HCT116 (cell line): Measurements from ENCODE around the gene FHIT. TPM values are rescaled to one million over a fixed set of nuclear protein-coding genes. Genes with fewer than 3 reads are reported as not detected.

Experiments used
- ATAC-seq: fragments of 200-7000 bp; cut with Tn5 transposase; 2 replicates; pipeline ENCODE4 v1.9.1; 2020; ENCODE audit warnings: mild to moderate bottlenecking, moderate library complexity
- BruUV-seq: library from RNA; stranded (reverse); fragments of 400-500 nt; replicated peaks from 2 replicates; lab custom pipeline; 2021; lab: Mats Ljungman, UMichigan
- CTCF ChIA-PET: fragments of 300-600 bp; sonication (Branson Sonifier 250); formaldehyde crosslinking; loops from one replicate; lab custom pipeline; 2021; ENCODE audit warnings: antibody characterized with exemption; lab: Charles Lee
- POLR2A ChIA-PET: fragments of 300-600, 350-600 bp; sonication (Branson Sonifier 250); formaldehyde crosslinking; loops from one replicate; lab custom pipeline; 2021; ENCODE audit warnings: antibody characterized with exemption; lab: Charles Lee
- RAD21 ChIA-PET, 2 experiments: fragments of 300-600 bp; sonication (Branson Sonifier 250); formaldehyde crosslinking; loops; one replicate each; lab custom pipeline; 2023; ENCODE audit warnings: low total read pairs in 2 of 2; ENCODE audit not compliant: uncharacterized antibody in 2 of 2, unreplicated experiment in 2 of 2, low non-redundant PET in 1 of 2; lab: Charles Lee
- DNase-seq: peaks from one replicate; pipeline ENCODE4 v3.0.0-alpha.2; 2010; ENCODE audit warnings: low read depth, low spot score
- H2AFZ ChIP-seq: fragments of 200-600 bp; shearing (Covaris generic), sonication (generic); 2 replicates; pipeline ENCODE4 v1.6.1; 2017; ENCODE audit warnings: low read depth, mixed run types, mixed read lengths, antibody characterized with exemption, low read length; ENCODE audit not compliant: poor library complexity, severe bottlenecking
- H3K27ac ChIP-seq: 2 replicates; pipeline ENCODE4 v1.5.1; 2012; ENCODE audit warnings: low read depth, low read length
- H3K27me3 ChIP-seq: fragments of 200-600 bp; sonication (generic); 2 replicates; pipeline ENCODE4 v1.6.1; 2016; ENCODE audit warnings: mixed run types, low read length, mixed read lengths; ENCODE audit not compliant: insufficient read depth
- H3K36me3 ChIP-seq, 2 experiments: fragments of 200-500 bp in 1 of 2; fragments of 200-600 bp in 1 of 2; sonication (Bioruptor generic) in 1 of 2; sonication (generic) in 1 of 2; 2 replicates each; pipeline versions ENCODE4 v1.5.1 to v1.6.1; 2014 to 2016; ENCODE audit warnings: low read length in 2 of 2, inconsistent platforms in 1 of 2, mixed read lengths in 1 of 2, mixed run types in 1 of 2; ENCODE audit not compliant: insufficient read depth in 2 of 2, control insufficient read depth in 1 of 2
- H3K4me1 ChIP-seq, 2 experiments: fragments of 200-600 bp in 1 of 2; sonication (generic) in 1 of 2; 2 replicates each; pipeline versions ENCODE4 v1.5.1 to v1.6.1; 2012 to 2017; ENCODE audit warnings: low read length in 2 of 2, inconsistent platforms in 1 of 2, mild to moderate bottlenecking in 1 of 2, mixed read lengths in 1 of 2, mixed run types in 1 of 2, moderate library complexity in 1 of 2; ENCODE audit not compliant: insufficient read depth in 2 of 2, control insufficient read depth in 1 of 2
- H3K4me2 ChIP-seq: fragments of 200-600 bp; sonication (generic); 2 replicates; pipeline ENCODE4 v1.6.1; 2017; ENCODE audit warnings: mixed run types, low read length, mixed read lengths
- H3K4me3 ChIP-seq, 2 experiments: fragments of 200-600 bp in 1 of 2; sonication (generic) in 1 of 2; replicated peaks in 1 of 2; 2 replicates each; pipeline ENCODE4 v1.5.1; 2011 to 2016; ENCODE audit warnings: low read length in 2 of 2, control low read depth in 1 of 2, low read depth in 1 of 2, mild to moderate bottlenecking in 1 of 2, mixed read lengths in 1 of 2, mixed run types in 1 of 2
- H3K79me2 ChIP-seq: fragments of 200-600 bp; sonication (generic); 2 replicates; pipeline ENCODE4 v1.6.1; 2017; ENCODE audit warnings: mild to moderate bottlenecking, mixed run types, low read length, moderate library complexity, mixed read lengths; ENCODE audit not compliant: insufficient read depth
- H3K9ac ChIP-seq: fragments of 200-600 bp; sonication (generic); 2 replicates; pipeline ENCODE4 v1.6.1; 2016; ENCODE audit warnings: low read length, mixed read lengths
- H3K9me2 ChIP-seq: fragments of 200-600 bp; sonication (generic), shearing (Covaris generic); 2 replicates; pipeline ENCODE4 v1.6.1; 2017; ENCODE audit warnings: mixed run types, mild to moderate bottlenecking, moderate library complexity; ENCODE audit not compliant: insufficient read depth
- H3K9me3 ChIP-seq, 2 experiments: fragments of 200-500 bp in 1 of 2; fragments of 200-600 bp in 1 of 2; sonication (Bioruptor generic) in 1 of 2; sonication (generic) in 1 of 2; 2 replicates each; pipeline ENCODE4 v1.6.1; 2014 to 2017; ENCODE audit warnings: low read length in 2 of 2, mixed read lengths in 2 of 2, inconsistent platforms in 1 of 2, low read depth in 1 of 2, mild to moderate bottlenecking in 1 of 2, mixed run types in 1 of 2, moderate library complexity in 1 of 2; ENCODE audit not compliant: control insufficient read depth in 1 of 2, insufficient read depth in 1 of 2
- H4K20me1 ChIP-seq: fragments of 200-600 bp; sonication (generic), shearing (Covaris generic); 2 replicates; pipeline ENCODE4 v1.6.1; 2017; ENCODE audit warnings: mixed run types, mild to moderate bottlenecking, moderate library complexity; ENCODE audit not compliant: insufficient read depth
- CBX3 ChIP-seq: IDR thresholded peaks from 2 replicates; pipeline ENCODE4 v1.6.1; 2012; ENCODE audit warnings: low read depth
- CEBPB ChIP-seq: IDR thresholded peaks from 2 replicates; pipeline ENCODE4 v1.6.1; 2012; ENCODE audit warnings: low read depth
- CTCF ChIP-seq, 3 experiments: fragments of 200-600 bp in 1 of 3; sonication (generic) in 1 of 3; IDR thresholded peaks in 2 of 3; conservative IDR thresholded peaks in 1 of 3; 2 replicates each; pipeline ENCODE4 v1.5.1; 2012 to 2017; ENCODE audit warnings: low read depth in 2 of 3, low read length in 2 of 3, antibody characterized with exemption in 1 of 3, borderline replicate concordance in 1 of 3, control low read depth in 1 of 3, mild to moderate bottlenecking in 1 of 3, mixed read lengths in 1 of 3, mixed run types in 1 of 3, moderate library complexity in 1 of 3; ENCODE audit not compliant: insufficient read depth in 1 of 3
- EGR1 ChIP-seq: IDR thresholded peaks from 2 replicates; pipeline ENCODE4 v1.6.1; 2012; ENCODE audit warnings: low read depth
- ELF1 ChIP-seq: IDR thresholded peaks from 2 replicates; pipeline ENCODE4 v1.6.1; 2012; ENCODE audit warnings: low read depth, borderline replicate concordance
- EZH2 ChIP-seq: fragments of 200-600 bp; sonication (generic); IDR thresholded peaks from 2 replicates; pipeline ENCODE4 v1.6.1; 2017; ENCODE audit warnings: antibody characterized with exemption, mixed run types
- EZH2phosphoT487 ChIP-seq: fragments of 200-600 bp; IDR thresholded peaks from 2 replicates; pipeline ENCODE4 v1.6.1; 2018; ENCODE audit warnings: antibody characterized with exemption, borderline replicate concordance
- JUND ChIP-seq: IDR thresholded peaks from 2 replicates; pipeline ENCODE4 v1.6.1; 2012
- POLR2AphosphoS5 ChIP-seq: IDR thresholded peaks from 2 replicates; pipeline ENCODE4 v1.6.1; 2011; ENCODE audit warnings: mild to moderate bottlenecking, low read depth, low read length, moderate library complexity
- RAD21 ChIP-seq: IDR thresholded peaks from 2 replicates; pipeline ENCODE4 v1.6.1; 2012; ENCODE audit warnings: low read depth, mild to moderate bottlenecking
- REST ChIP-seq: IDR thresholded peaks from 2 replicates; pipeline ENCODE4 v1.6.1; 2012; ENCODE audit warnings: low read depth
- SIN3A ChIP-seq: IDR thresholded peaks from 2 replicates; pipeline ENCODE4 v1.6.1; 2012; ENCODE audit warnings: low read depth
- SRF ChIP-seq: IDR thresholded peaks from 2 replicates; pipeline ENCODE4 v1.6.1; 2012; ENCODE audit warnings: low read depth
- TCF7L2 ChIP-seq: IDR thresholded peaks from 2 replicates; pipeline ENCODE4 v1.7.0; 2011; ENCODE audit warnings: borderline replicate concordance, inconsistent platforms; ENCODE audit not compliant: insufficient read depth, insufficient read length; ENCODE audit errors: extremely low read depth
- ZBTB33 ChIP-seq: IDR thresholded peaks from 2 replicates; pipeline ENCODE4 v1.6.1; 2011; ENCODE audit warnings: mild to moderate bottlenecking, low read length, moderate library complexity; ENCODE audit not compliant: insufficient replicate concordance; ENCODE audit errors: extremely low read depth
- ZFX ChIP-seq: fragments of 450-650 bp; IDR thresholded peaks from 2 replicates; pipeline ENCODE4 v1.6.1; 2017
- ZNF274 ChIP-seq: fragments of 200-500 bp; sonication (Bioruptor generic); IDR thresholded peaks from 2 replicates; pipeline ENCODE4 v1.6.1; 2014; ENCODE audit warnings: mild to moderate bottlenecking, low read depth, low read length, inconsistent platforms
- intact Hi-C: fragments of 100-400 bp; cut with micrococcal nuclease; formaldehyde crosslinking; loops from 2 replicates; pipeline ENCODE4 v1.10.0; 2022
- total RNA-seq: library from RNA; stranded (reverse); gene quantifications from one replicate; pipeline ENCODE4 v1.2.1, GENCODE V29; 2021; ENCODE audit not compliant: unreplicated experiment

The FHIT gene
- total RNA-seq, 1 experiment from 2014 or later = 20.1 TPM

GRCh38 chr3:60585918-60586317, 665.3 kb downstream of the FHIT start:
- H3K4me2 ChIP-seq = no peak overlapping the region
- H3K27me3 ChIP-seq = peaks cover 5% of the 10 kb centered on the region
- DNase-seq (no peak), ATAC-seq (no peak)
- TF ChIP-seq TCF7L2 (no peak), JUND (no peak), POLR2AphosphoS5 (no peak), SIN3A (no peak), SRF (no peak), CBX3 (no peak), EZH2phosphoT487 (no peak), ELF1 (no peak), ZNF274 (no peak), CTCF (IDR thresholded peaks at IDR 0.05 in 2 of 3, conservative IDR thresholded peaks at IDR 0.05 in 1 of 3; ENCODE audit: borderline replicate concordance in 1 of 3, insufficient read depth in 1 of 3, low read depth in 2 of 3, low read length in 2 of 3) (no peak), RAD21 (no peak), EGR1 (no peak), CEBPB (no peak), EZH2 (no peak), ZFX (no peak), ZBTB33 (no peak), REST (no peak)
- no peak overlapping the region for H3K4me3 ChIP-seq
- H2AFZ ChIP-seq = no peak overlapping the region
- no peaks in the 10 kb centered on the region for H3K9me3 ChIP-seq
- intact Hi-C loops = no loop called here
- POLR2A ChIA-PET = no interaction called here
- RAD21 ChIA-PET = no interaction called here
- no peak overlapping the region for H3K27ac ChIP-seq
- no peaks in the 10 kb centered on the region for H3K79me2 ChIP-seq
- no peaks in the 10 kb centered on the region for H4K20me1 ChIP-seq
- peaks cover 5 to 10% of the 10 kb centered on the region in 2 experiments; a peak in 3 of 4 replicates for H3K4me1 ChIP-seq
- no TSS peak for BruUV-seq
- no peaks in the 10 kb centered on the region for H3K36me3 ChIP-seq
- no peak overlapping the region for H3K9ac ChIP-seq
- CTCF ChIA-PET = no interaction called here
- no peaks in the 10 kb centered on the region for H3K9me2 ChIP-seq
